GM12878 (cell line): ENCODE data around the gene TCEANC2. TPM values are rescaled to one million over a fixed set of nuclear protein-coding genes. Genes with fewer than 3 reads are reported as not detected.

Experiments used
- ATAC-seq: fragments of 200-7000 bp; cut with Tn5 transposase; 3 replicates; pipeline ENCODE4 v1.9.1; 2020; ENCODE audit warnings: mild to moderate bottlenecking, moderate library complexity
- BruUV-seq: library from RNA; stranded (reverse); fragments of 400-500 nt; replicated peaks from 2 replicates; lab custom pipeline; 2021; lab: Mats Ljungman, UMichigan
- CTCF ChIA-PET: fragments of 300-600 bp; sonication (Branson Sonifier 250); formaldehyde crosslinking; extraction: SDS; loops from one replicate; lab custom pipeline; 2021; ENCODE audit warnings: inconsistent platforms; lab: Yijun Ruan, JAX
- POLR2A ChIA-PET: fragments of 350-600 bp; formaldehyde crosslinking; extraction: SDS; loops from one replicate; lab custom pipeline; 2021; ENCODE audit warnings: inconsistent platforms; lab: Charles Lee
- RAD21 ChIA-PET: fragments of 300-600 bp; sonication (Branson Sonifier 250); formaldehyde crosslinking; loops from one replicate; lab custom pipeline; 2023; ENCODE audit warnings: antibody characterized with exemption; ENCODE audit not compliant: unreplicated experiment; lab: Charles Lee
- SMC1A ChIA-PET: fragments of 300-600 bp; sonication (Branson Sonifier 250); formaldehyde crosslinking; loops from one replicate; lab custom pipeline; 2023; ENCODE audit not compliant: unreplicated experiment, uncharacterized antibody; lab: Charles Lee
- DNase-seq: peaks from one replicate; pipeline ENCODE4 v3.0.0-alpha.2; 2011; ENCODE audit warnings: low read depth, low spot score
- FAIRE-seq: peaks from 3 replicates; lab custom pipeline; 2011; peaks lifted over from hg19 to GRCh38; lab: Jason Lieb, UNC
- H2AFZ ChIP-seq: 2 replicates; pipeline ENCODE4 v1.6.0; 2011; ENCODE audit warnings: low read depth, low read length, control low read depth; ENCODE audit not compliant: control insufficient read depth
- H3K27ac ChIP-seq: 2 replicates; pipeline ENCODE4 v1.5.1; 2011; ENCODE audit warnings: control low read depth; ENCODE audit not compliant: control insufficient read depth, insufficient read depth
- H3K27me3 ChIP-seq, 2 experiments: replicated peaks in 1 of 2; 2 replicates each; pipeline versions ENCODE4 v1.6.0 to v1.6.1; 2011; ENCODE audit warnings: low read length in 1 of 2; ENCODE audit not compliant: control insufficient read depth in 2 of 2, insufficient read depth in 2 of 2
- H3K36me3 ChIP-seq, 2 experiments: 2 replicates each; pipeline ENCODE4 v1.5.1; 2011; ENCODE audit warnings: low read length in 1 of 2; ENCODE audit not compliant: control insufficient read depth in 2 of 2, insufficient read depth in 2 of 2
- H3K4me1 ChIP-seq: 2 replicates; pipeline ENCODE4 v1.6.1; 2011; ENCODE audit warnings: mild to moderate bottlenecking, low read length, moderate library complexity, mixed read lengths; ENCODE audit not compliant: control insufficient read depth, insufficient read depth
- H3K4me2 ChIP-seq: 2 replicates; pipeline ENCODE4 v1.6.0; 2011; ENCODE audit warnings: control low read depth; ENCODE audit not compliant: control insufficient read depth, insufficient read depth
- H3K4me3 ChIP-seq: fragments of 200-600 bp; sonication (generic); 2 replicates; pipeline ENCODE4 v1.5.1; 2016
- H3K79me2 ChIP-seq: 2 replicates; pipeline ENCODE4 v1.6.0; 2011; ENCODE audit warnings: low read length; ENCODE audit not compliant: control insufficient read depth, insufficient read depth
- H3K9ac ChIP-seq: 2 replicates; pipeline ENCODE4 v1.8.0; 2011; ENCODE audit warnings: low read length, control low read depth, mixed read lengths; ENCODE audit not compliant: control insufficient read depth, insufficient read depth
- H3K9me3 ChIP-seq: replicated peaks from 3 replicates; pipeline ENCODE4 v1.5.1; 2011; ENCODE audit warnings: mild to moderate bottlenecking, low read length; ENCODE audit not compliant: control insufficient read depth, insufficient read depth
- H4K20me1 ChIP-seq: 2 replicates; pipeline ENCODE4 v1.6.0; 2011; ENCODE audit not compliant: control insufficient read depth, insufficient read depth
- BCL11A ChIP-seq: IDR thresholded peaks from 2 replicates; pipeline ENCODE4 v1.6.1; 2011; ENCODE audit warnings: low read depth, low read length
- EP300 ChIP-seq, 2 experiments: fragments of 150-350 bp in 1 of 2; IDR thresholded peaks; 2 replicates each; pipeline ENCODE4 v1.6.1; 2011 to 2012; ENCODE audit warnings: low read depth in 2 of 2, low read length in 2 of 2, borderline replicate concordance in 1 of 2, improper control_type of control experiment in 1 of 2, inconsistent platforms in 1 of 2; ENCODE audit not compliant: control insufficient read depth in 1 of 2
- ESRRA ChIP-seq: IDR thresholded peaks from 2 replicates; pipeline ENCODE4 v1.6.1; 2012; ENCODE audit warnings: mild to moderate bottlenecking, low read length, improper control_type of control experiment
- GABPA ChIP-seq: IDR thresholded peaks from 2 replicates; pipeline ENCODE4 v1.6.1; 2014; ENCODE audit warnings: antibody characterized with exemption, low read depth, mild to moderate bottlenecking, inconsistent platforms
- HCFC1 ChIP-seq: fragments of 150-350 bp; IDR thresholded peaks from 2 replicates; pipeline ENCODE4 v1.6.1; 2014; ENCODE audit warnings: low read length
- NRF1 ChIP-seq: conservative IDR thresholded peaks from 2 replicates; pipeline ENCODE4 v1.6.1; 2011; ENCODE audit warnings: mild to moderate bottlenecking, low read depth, low read length, improper control_type of control experiment
- PAX8 ChIP-seq: fragments of 450-650 bp; IDR thresholded peaks from 2 replicates; pipeline ENCODE4 v1.6.1; 2017; ENCODE audit warnings: mild to moderate bottlenecking, moderate library complexity
- SUZ12 ChIP-seq: fragments of 200-600 bp; sonication (generic); IDR thresholded peaks from one replicate; pipeline ENCODE4 v1.6.1; 2018; ENCODE audit warnings: antibody characterized with exemption, mild to moderate bottlenecking; ENCODE audit not compliant: unreplicated experiment
- TCF7 ChIP-seq: IDR thresholded peaks from 2 replicates; pipeline ENCODE4 v1.6.1; 2014; ENCODE audit warnings: antibody characterized with exemption, borderline replicate concordance
- WGBS: methylation state at CpG from one replicate; pipeline ENCODE4 v1.1.6; 2016; ENCODE audit warnings: low lambda C conversion rate; ENCODE audit not compliant: insufficient replicate concordance, insufficient coverage; ENCODE audit errors: missing lambda C conversion rate; 5-methylcytosine and 5-hydroxymethylcytosine counted together
- in situ Hi-C: fragments of 300-500 bp; cut with MboI; formaldehyde crosslinking; loops from 9 replicates; pipeline ENCODE4 v1.14.3; 2018; ENCODE audit warnings: mixed read lengths
- intact Hi-C: fragments of 100-400 bp; cut with micrococcal nuclease; formaldehyde crosslinking; loops from one replicate; pipeline ENCODE4 v1.14.2; 2022; ENCODE audit not compliant: unreplicated experiment
- polyA plus RNA-seq, 11 experiments: library from polyadenylated mRNA; depleted of rRNA in 4 of 11; unstranded in 6 of 11; stranded (reverse) in 5 of 11; fragments of >200 nt; fragmentation: Nextera tagmentation in 4 of 11; fragmentation: Illumina TruSeq in 1 of 11; extraction: Ambion mirVana in 4 of 11; extraction: Trizol in 1 of 11; gene quantifications; 1 replicate in 1 of 11; 2 replicates in 10 of 11; pipeline versions ENCODE4 v1.2.1 to v1.2.3, GENCODE V29; 2011 to 2016; ENCODE audit warnings: inconsistent platforms in 2 of 11, missing spikeins in 2 of 11, low read depth in 1 of 11
- total RNA-seq, 4 experiments: library from RNA; depleted of rRNA in 3 of 4; stranded (reverse); fragments of >200 nt in 3 of 4; fragmentation: Illumina TruSeq in 1 of 4; extraction: Trizol in 1 of 4; gene quantifications; 2 replicates each; pipeline versions ENCODE4 v1.2.1 to v1.2.3, GENCODE V29; 2013 to 2021
- TF ChIP-seq, protein P1 (sequence below): IDR thresholded peaks from 2 replicates; pipeline ENCODE4 v1.6.1; 2011; ENCODE audit warnings: borderline replicate concordance, low read depth, mild to moderate bottlenecking, moderate library complexity, mixed read lengths, low read length; ENCODE audit not compliant: insufficient read depth; ENCODE audit errors: extremely low read length
- TF ChIP-seq, protein P2 (sequence below): IDR thresholded peaks from 2 replicates; pipeline ENCODE4 v1.6.1; 2012; ENCODE audit warnings: low read depth, low read length, improper control_type of control experiment
- TF ChIP-seq, protein P3 (sequence below): IDR thresholded peaks from 2 replicates; pipeline ENCODE4 v1.6.1; 2011; ENCODE audit warnings: low read depth, low read length, improper control_type of control experiment, borderline replicate concordance

TCEANC2 gene
- total and polyA plus RNA-seq, 10 of the 15 experiments (the other 5 are each of a cell fraction or from before 2014, with no cell fraction given) = 4.4 to 13.2 (median 6.4) TPM

DNA sequence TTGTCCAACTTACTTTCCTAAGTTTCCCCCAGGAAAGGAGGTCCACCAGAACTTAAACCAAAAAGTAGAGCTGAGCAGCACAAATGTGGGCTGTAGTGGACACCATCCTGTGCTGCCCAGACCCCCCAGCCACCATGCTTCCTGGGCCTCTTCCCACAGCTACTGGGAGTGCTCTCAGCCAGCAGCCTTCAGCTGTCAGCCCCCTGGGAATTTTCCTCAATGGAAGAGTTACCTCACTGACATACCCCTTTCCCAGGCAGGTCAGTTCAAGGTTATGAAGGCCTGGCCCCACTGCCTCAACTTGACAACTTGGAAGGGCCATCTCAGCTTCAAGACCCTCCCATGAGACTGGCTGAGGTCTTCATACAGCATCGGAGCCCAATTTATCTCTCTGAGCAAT, 51.7 kb downstream of the TCEANC2 start:
- RAD21 ChIA-PET = no interaction called here
- H3K4me1 ChIP-seq = no peaks in the 10 kb centered on the region
- TF ChIP-seq TCF7 (no peak), GABPA (no peak), PAX8 (no peak), NRF1 (no peak), SUZ12 (no peak), ESRRA (no peak), EP300 (IDR thresholded peaks at IDR 0.05; ENCODE audit: borderline replicate concordance in 1 of 2, control insufficient read depth in 1 of 2, low read depth in 2 of 2, low read length in 2 of 2) (no peak), HCFC1 (no peak), BCL11A (no peak)
- TF ChIP-seq, protein P1, sequence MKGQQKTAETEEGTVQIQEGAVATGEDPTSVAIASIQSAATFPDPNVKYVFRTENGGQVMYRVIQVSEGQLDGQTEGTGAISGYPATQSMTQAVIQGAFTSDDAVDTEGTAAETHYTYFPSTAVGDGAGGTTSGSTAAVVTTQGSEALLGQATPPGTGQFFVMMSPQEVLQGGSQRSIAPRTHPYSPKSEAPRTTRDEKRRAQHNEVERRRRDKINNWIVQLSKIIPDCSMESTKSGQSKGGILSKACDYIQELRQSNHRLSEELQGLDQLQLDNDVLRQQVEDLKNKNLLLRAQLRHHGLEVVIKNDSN = no peak
- TF ChIP-seq, protein P2, sequence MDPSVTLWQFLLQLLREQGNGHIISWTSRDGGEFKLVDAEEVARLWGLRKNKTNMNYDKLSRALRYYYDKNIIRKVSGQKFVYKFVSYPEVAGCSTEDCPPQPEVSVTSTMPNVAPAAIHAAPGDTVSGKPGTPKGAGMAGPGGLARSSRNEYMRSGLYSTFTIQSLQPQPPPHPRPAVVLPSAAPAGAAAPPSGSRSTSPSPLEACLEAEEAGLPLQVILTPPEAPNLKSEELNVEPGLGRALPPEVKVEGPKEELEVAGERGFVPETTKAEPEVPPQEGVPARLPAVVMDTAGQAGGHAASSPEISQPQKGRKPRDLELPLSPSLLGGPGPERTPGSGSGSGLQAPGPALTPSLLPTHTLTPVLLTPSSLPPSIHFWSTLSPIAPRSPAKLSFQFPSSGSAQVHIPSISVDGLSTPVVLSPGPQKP = no peak
- TF ChIP-seq, protein P3, sequence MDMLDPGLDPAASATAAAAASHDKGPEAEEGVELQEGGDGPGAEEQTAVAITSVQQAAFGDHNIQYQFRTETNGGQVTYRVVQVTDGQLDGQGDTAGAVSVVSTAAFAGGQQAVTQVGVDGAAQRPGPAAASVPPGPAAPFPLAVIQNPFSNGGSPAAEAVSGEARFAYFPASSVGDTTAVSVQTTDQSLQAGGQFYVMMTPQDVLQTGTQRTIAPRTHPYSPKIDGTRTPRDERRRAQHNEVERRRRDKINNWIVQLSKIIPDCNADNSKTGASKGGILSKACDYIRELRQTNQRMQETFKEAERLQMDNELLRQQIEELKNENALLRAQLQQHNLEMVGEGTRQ = no peak
- TF ChIP-seq, all 136 proteins: peak for 0
- CTCF ChIA-PET = no interaction called here
- Histone ChIP-seq H4K20me1 (no peaks in the 10 kb centered on the region), H3K27ac (no peak overlapping the region), H2AFZ (no peak overlapping the region), H3K4me2 (no peak overlapping the region), H3K9ac (no peak overlapping the region), H3K9me3 (no peaks in the 10 kb centered on the region), H3K36me3 (no peaks in the 10 kb centered on the region; a peak in 1 of 4 replicates), H3K4me3 (no peak overlapping the region), H3K79me2 (no peaks in the 10 kb centered on the region), H3K27me3 (no peaks in the 10 kb centered on the region)
- in situ Hi-C loops (no loop called here), intact Hi-C loops (no loop called here)
- POLR2A ChIA-PET = no interaction called here
- no peak for DNase-seq
- SMC1A ChIA-PET = interaction anchor here (1.3 kb wide), 1 partner anchor 18 kb away, joined by 3 read pairs; no protein-coding TSS in a partner anchor
- ATAC-seq = no peak
- BruUV-seq = no TSS peak
- 100% methylated on average over 1 of the region's 1 CpG for WGBS
- no peak for FAIRE-seq
